Smooth muscle cell (in vitro differentiated cells): Measurements from ENCODE around the gene KRTAP1-3. TPM values are rescaled to one million over a fixed set of nuclear protein-coding genes. Genes with fewer than 3 reads are reported as not detected.

Source experiments
- DNase-seq: peaks from one replicate; lab custom pipeline; 2025; ENCODE audit not compliant: unreplicated experiment; lab: John Stamatoyannopoulos, UW
- H2AFZ ChIP-seq: fragments of 200-600 bp; sonication (generic); 2 replicates; pipeline ENCODE4 v1.6.0; 2016; ENCODE audit warnings: antibody characterized with exemption, low read depth, mild to moderate bottlenecking
- H3F3A ChIP-seq: fragments of 200-600 bp; sonication (generic); 2 replicates; pipeline ENCODE4 v1.6.0; 2017; ENCODE audit warnings: antibody characterized with exemption, low read depth
- H3K27ac ChIP-seq: fragments of 200-600 bp; sonication (generic); 2 replicates; pipeline ENCODE4 v1.5.1; 2016; ENCODE audit warnings: low read depth, mild to moderate bottlenecking
- H3K27me3 ChIP-seq: fragments of 200-600 bp; sonication (generic); 2 replicates; pipeline ENCODE4 v1.6.1; 2016; ENCODE audit warnings: low read depth, mild to moderate bottlenecking
- H3K36me3 ChIP-seq: fragments of 200-600 bp; sonication (generic); 2 replicates; pipeline ENCODE4 v1.5.1; 2016; ENCODE audit warnings: low read depth
- H3K4me1 ChIP-seq: fragments of 200-600 bp; sonication (generic); 2 replicates; pipeline ENCODE4 v1.5.1; 2016; ENCODE audit warnings: low read depth
- H3K4me2 ChIP-seq: fragments of 200-600 bp; sonication (generic); 2 replicates; pipeline ENCODE4 v1.6.0; 2016; ENCODE audit warnings: mild to moderate bottlenecking
- H3K4me3 ChIP-seq: fragments of 200-600 bp; sonication (generic); 2 replicates; pipeline ENCODE4 v1.5.1; 2016; ENCODE audit warnings: mild to moderate bottlenecking
- H3K79me2 ChIP-seq: fragments of 200-600 bp; sonication (generic); 2 replicates; pipeline ENCODE4 v1.6.0; 2016; ENCODE audit warnings: low read depth, mild to moderate bottlenecking
- H3K9ac ChIP-seq: fragments of 200-600 bp; sonication (generic); 2 replicates; pipeline ENCODE4 v1.6.0; 2016; ENCODE audit warnings: low read depth
- H3K9me3 ChIP-seq: fragments of 200-600 bp; sonication (generic); replicated peaks from 2 replicates; pipeline ENCODE4 v1.5.1; 2016; ENCODE audit warnings: low read depth
- H4K20me1 ChIP-seq: fragments of 200-600 bp; sonication (generic); 2 replicates; pipeline ENCODE4 v1.6.0; 2016; ENCODE audit warnings: low read depth
- whole genome bisulfite sequencing: methylation state at CpG from one replicate; pipeline ENCODE4 v1.1.7; 2016; ENCODE audit warnings: low lambda C conversion rate; 5-methylcytosine and 5-hydroxymethylcytosine counted together
- polyA plus RNA-seq: library from polyadenylated mRNA; unstranded; fragments of >200 nt; fragmentation: Nextera tagmentation; extraction: Ambion mirVana; gene quantifications from 2 replicates; pipeline ENCODE4 v1.2.1, GENCODE V29; 2016
- total RNA-seq: library from RNA; depleted of rRNA; stranded (reverse); fragments of >200 nt; gene quantifications from 2 replicates; pipeline ENCODE4 v1.2.3, GENCODE V29; 2014
- TF ChIP-seq, protein P1 (sequence below): fragments of 200-600 bp; sonication (generic); IDR thresholded peaks from 2 replicates; pipeline ENCODE4 v1.5.1; 2017; ENCODE audit warnings: borderline replicate concordance, mild to moderate bottlenecking, antibody characterized with exemption; ENCODE audit not compliant: insufficient read depth, poor library complexity, severe bottlenecking

The KRTAP1-3 gene
- total and polyA plus RNA-seq, 2 experiments from 2014 or later, result not detected

DNA sequence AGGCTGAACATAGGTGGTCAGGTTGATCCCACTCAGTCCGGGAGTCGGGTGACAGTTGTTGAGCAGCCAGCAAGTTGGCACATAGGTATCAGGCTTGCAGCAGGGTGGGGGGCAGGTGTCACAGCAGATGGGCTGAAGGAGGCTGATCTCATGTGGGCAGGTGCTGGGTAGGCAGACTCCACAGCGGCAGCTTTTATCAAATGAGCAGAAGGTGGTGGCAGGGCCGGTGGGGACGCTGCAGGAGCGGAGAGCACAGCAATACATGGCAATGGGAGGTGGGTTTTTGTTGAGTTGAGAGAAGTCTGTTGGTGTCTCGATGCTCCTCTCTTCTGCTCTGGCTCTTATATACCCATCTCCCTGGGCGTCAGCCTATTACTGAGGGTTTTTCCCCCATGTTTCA is 25.9 kb downstream of the KRTAP1-3 start, which contains the start of gene KRTAP3-1:
Gene KRTAP3-1, minus strand, starts transcription at position 318 of the 400 bp plus-strand sequence. Its CDS starts 54 bp downstream, at position 264.
- Histone ChIP-seq H3K4me1 (peaks cover 5% of the 10 kb centered on the region), H3K9me3 (no peaks in the 10 kb centered on the region), H3F3A (no peaks in the 10 kb centered on the region), H3K4me2 (no peak within 1 kb of the TSS), H3K27me3 (peaks cover 4% of the 10 kb centered on the region), H3K9ac (no peak within 1 kb of the TSS), H4K20me1 (no peaks in the 10 kb centered on the region), H2AFZ (no peak within 1 kb of the TSS), H3K27ac (no peak within 1 kb of the TSS), H3K36me3 (no peaks in the 10 kb centered on the region), H3K79me2 (no peaks in the 10 kb centered on the region), H3K4me3 (no peak within 1 kb of the TSS)
- TF ChIP-seq, protein P1, sequence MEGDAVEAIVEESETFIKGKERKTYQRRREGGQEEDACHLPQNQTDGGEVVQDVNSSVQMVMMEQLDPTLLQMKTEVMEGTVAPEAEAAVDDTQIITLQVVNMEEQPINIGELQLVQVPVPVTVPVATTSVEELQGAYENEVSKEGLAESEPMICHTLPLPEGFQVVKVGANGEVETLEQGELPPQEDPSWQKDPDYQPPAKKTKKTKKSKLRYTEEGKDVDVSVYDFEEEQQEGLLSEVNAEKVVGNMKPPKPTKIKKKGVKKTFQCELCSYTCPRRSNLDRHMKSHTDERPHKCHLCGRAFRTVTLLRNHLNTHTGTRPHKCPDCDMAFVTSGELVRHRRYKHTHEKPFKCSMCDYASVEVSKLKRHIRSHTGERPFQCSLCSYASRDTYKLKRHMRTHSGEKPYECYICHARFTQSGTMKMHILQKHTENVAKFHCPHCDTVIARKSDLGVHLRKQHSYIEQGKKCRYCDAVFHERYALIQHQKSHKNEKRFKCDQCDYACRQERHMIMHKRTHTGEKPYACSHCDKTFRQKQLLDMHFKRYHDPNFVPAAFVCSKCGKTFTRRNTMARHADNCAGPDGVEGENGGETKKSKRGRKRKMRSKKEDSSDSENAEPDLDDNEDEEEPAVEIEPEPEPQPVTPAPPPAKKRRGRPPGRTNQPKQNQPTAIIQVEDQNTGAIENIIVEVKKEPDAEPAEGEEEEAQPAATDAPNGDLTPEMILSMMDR, result no peak
- no peak for DNase-seq
- WGBS, result 78% methylated on average over 8 of the region's 8 CpGs

DNA sequence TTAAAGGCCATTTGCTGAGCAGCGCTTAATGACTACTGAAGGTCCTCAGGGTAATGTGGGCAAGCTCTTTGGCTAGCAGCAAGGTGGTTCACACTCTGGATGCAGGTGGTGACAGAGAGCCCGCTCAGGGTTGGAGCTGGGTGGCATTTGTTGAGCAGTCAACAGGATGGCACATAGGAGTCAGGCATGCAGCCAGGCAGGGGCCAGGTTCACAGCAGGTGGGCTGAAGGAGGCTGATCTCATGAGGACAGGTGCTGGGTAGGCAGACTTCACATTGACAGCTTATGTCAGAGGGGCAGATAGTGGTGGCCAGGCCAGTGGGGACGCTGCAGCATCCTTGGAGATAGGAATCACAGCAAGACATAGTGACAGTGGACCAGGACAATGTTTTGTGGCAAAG is 30.3 kb downstream of the KRTAP1-3 start:
- WGBS, result 94% methylated on average over 3 of the region's 3 CpGs
- Histone ChIP-seq H3K9me3 (no peaks in the 10 kb centered on the region), H3K4me2 (no peak overlapping the region), H2AFZ (no peak overlapping the region), H3K4me3 (no peak overlapping the region), H4K20me1 (no peaks in the 10 kb centered on the region), H3K4me1 (peaks cover 3% of the 10 kb centered on the region), H3F3A (no peaks in the 10 kb centered on the region), H3K36me3 (no peaks in the 10 kb centered on the region), H3K79me2 (no peaks in the 10 kb centered on the region), H3K9ac (no peak overlapping the region), H3K27me3 (peaks cover 4% of the 10 kb centered on the region), H3K27ac (no peak overlapping the region)
- TF ChIP-seq, protein P1, result no peak
- no peak for DNase-seq

DNA sequence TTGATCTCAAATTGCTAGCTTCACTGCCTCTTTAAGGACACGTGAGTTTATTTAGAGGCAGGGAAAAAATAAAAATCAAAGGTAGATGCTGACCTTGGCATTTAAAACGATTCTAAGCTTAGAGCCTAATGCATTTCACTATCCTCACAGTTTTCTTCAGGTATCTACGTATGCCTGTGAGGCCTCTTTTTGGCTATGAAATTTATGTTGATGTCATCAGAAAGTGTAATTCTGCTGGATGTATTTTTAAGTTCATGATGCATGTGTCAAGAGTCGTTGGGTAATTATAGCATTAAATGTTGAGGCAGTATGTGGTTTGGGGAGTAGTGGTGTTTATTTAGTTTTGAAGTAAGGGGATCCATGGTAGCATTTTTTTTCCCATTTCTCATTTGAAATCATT is 30.7 kb downstream of the KRTAP1-3 start:
- Histone ChIP-seq H3F3A (no peaks in the 10 kb centered on the region), H3K4me1 (no peaks in the 10 kb centered on the region), H3K36me3 (no peaks in the 10 kb centered on the region), H3K27ac (no peak overlapping the region), H4K20me1 (no peaks in the 10 kb centered on the region), H3K4me2 (no peak overlapping the region), H3K79me2 (no peaks in the 10 kb centered on the region), H3K27me3 (peaks cover 4% of the 10 kb centered on the region), H3K9ac (no peak overlapping the region), H3K9me3 (no peaks in the 10 kb centered on the region), H2AFZ (no peak overlapping the region), H3K4me3 (no peak overlapping the region)
- TF ChIP-seq, protein P1, result no peak
- 71% methylated on average over 4 of the region's 4 CpGs for WGBS
- no peak for DNase-seq

DNA sequence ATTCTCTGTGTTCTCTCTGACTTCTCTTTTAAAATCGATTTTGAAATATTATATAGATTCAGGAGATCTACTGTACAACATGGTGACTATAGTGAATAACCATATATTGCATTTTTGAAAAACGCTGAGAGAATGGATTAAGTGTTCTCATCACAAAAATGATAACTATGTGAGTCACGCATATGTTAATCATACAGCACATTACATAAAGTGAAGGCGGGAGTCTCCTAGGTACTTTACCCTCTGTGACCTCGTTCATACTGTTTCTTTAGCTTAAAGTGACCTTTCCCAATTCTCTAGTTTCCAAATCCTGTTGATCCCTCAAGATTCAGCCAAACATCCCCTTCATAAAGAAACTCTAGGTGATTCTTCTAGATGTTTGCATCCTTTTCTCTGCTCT is 31.9 kb downstream of the KRTAP1-3 start:
- Histone ChIP-seq H3K9me3 (no peaks in the 10 kb centered on the region), H2AFZ (peak overlapping the region; percentile 1), H3K27me3 (peaks cover 7% of the 10 kb centered on the region), H3K9ac (no peak overlapping the region), H3K4me2 (no peak overlapping the region), H3K4me3 (no peak overlapping the region), H3K27ac (no peak overlapping the region), H4K20me1 (no peaks in the 10 kb centered on the region), H3K36me3 (no peaks in the 10 kb centered on the region), H3F3A (no peaks in the 10 kb centered on the region), H3K79me2 (no peaks in the 10 kb centered on the region), H3K4me1 (no peaks in the 10 kb centered on the region)
- no peak for DNase-seq
- WGBS, result 68% methylated on average over 5 of the region's 5 CpGs
- TF ChIP-seq, protein P1, result no peak
